ENCODE results near the gene MS4A6A.

MS4A6A gene

DNA sequence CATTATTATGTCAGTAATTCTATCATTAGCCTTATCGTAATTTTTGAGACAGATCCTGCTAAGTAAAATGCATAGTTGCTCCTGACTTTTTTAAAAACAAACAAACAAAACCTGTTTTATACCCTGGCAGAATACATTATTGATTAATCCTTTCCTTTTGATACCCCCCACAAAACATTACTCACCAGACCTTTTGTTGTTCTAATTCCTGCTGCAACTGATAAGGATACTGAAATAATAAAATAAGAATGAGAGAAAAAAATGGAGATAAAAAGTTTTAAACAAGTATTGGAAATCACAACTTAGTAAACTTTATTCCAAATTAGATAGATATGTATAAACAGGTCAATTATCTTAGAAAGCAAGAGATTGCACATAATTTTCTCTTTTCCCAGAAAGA lies 31.5 kb upstream of the MS4A6A start:
- TF ChIP-seq, protein P1, sequence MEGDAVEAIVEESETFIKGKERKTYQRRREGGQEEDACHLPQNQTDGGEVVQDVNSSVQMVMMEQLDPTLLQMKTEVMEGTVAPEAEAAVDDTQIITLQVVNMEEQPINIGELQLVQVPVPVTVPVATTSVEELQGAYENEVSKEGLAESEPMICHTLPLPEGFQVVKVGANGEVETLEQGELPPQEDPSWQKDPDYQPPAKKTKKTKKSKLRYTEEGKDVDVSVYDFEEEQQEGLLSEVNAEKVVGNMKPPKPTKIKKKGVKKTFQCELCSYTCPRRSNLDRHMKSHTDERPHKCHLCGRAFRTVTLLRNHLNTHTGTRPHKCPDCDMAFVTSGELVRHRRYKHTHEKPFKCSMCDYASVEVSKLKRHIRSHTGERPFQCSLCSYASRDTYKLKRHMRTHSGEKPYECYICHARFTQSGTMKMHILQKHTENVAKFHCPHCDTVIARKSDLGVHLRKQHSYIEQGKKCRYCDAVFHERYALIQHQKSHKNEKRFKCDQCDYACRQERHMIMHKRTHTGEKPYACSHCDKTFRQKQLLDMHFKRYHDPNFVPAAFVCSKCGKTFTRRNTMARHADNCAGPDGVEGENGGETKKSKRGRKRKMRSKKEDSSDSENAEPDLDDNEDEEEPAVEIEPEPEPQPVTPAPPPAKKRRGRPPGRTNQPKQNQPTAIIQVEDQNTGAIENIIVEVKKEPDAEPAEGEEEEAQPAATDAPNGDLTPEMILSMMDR (IDR thresholded peaks at IDR 0.05): no peak
- H3K27ac Mint-ChIP-seq: no peak overlapping the region
- no peaks in the 10 kb centered on the region for H3K9me3 Mint-ChIP-seq
- DNase-seq: no peak
- H3K36me3 Mint-ChIP-seq (ENCODE audit: low read depth): no peaks in the 10 kb centered on the region
- H3K4me1 Mint-ChIP-seq: no peaks in the 10 kb centered on the region
- no peak overlapping the region for H3K4me3 Mint-ChIP-seq
- peaks cover 3% of the 10 kb centered on the region for H3K27me3 Mint-ChIP-seq (ENCODE audit: low read depth, poor library complexity)

DNA sequence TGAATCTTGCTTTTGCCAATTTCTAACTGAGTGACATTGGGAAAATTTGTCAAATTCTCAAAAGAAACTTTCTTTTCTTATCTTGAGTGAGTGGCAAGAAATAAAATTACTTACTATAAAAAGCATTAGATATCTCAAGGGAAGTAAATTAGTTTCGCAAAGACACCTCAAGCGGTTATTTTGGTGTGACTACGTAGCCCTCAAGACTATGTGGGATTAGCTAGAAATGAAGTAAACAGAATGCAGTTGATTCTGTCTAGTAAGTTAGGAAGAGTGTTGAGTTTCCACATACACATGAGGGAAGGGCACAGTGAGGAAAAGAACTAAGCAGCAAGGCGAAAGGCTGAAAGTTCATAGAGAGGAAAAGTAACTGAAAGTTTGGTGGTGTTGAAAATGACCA lies 28.3 kb upstream of the MS4A6A start:
- DNase-seq: no peak
- Mint-ChIP-seq H3K27ac (no peak overlapping the region), H3K9me3 (no peaks in the 10 kb centered on the region), H3K4me3 (no peak overlapping the region), H3K27me3 (ENCODE audit: low read depth, poor library complexity) (peaks cover 2% of the 10 kb centered on the region), H3K36me3 (ENCODE audit: low read depth) (no peaks in the 10 kb centered on the region), H3K4me1 (no peaks in the 10 kb centered on the region)
- TF ChIP-seq, protein P1 (IDR thresholded peaks at IDR 0.05): no peak

DNA sequence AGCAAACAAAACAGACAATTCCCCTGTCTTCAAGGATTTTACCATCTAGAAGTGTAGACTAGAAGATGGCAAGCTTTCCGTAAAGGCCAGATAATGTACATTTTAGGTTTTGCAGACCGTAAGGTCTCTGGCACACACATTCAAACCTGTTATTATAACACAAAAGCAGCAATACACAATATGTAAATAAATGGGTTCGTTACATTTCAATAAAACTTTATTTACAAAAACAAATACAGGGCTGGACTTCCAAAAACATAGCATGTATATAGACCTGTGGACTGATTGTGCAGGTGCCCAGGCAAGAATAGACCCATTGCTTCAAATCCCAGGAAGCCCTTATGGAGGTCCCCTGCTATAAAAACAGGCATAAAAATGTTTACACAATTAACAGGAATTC lies 27.1 kb upstream of the MS4A6A start:
- no peaks in the 10 kb centered on the region for H3K4me1 Mint-ChIP-seq
- no peaks in the 10 kb centered on the region for H3K9me3 Mint-ChIP-seq
- H3K27ac Mint-ChIP-seq: no peak overlapping the region
- H3K27me3 Mint-ChIP-seq (ENCODE audit: low read depth, poor library complexity): peaks cover 2% of the 10 kb centered on the region
- no peak for DNase-seq
- TF ChIP-seq, protein P1 (IDR thresholded peaks at IDR 0.05): no peak
- no peak overlapping the region for H3K4me3 Mint-ChIP-seq
- no peaks in the 10 kb centered on the region for H3K36me3 Mint-ChIP-seq (ENCODE audit: low read depth)

DNA sequence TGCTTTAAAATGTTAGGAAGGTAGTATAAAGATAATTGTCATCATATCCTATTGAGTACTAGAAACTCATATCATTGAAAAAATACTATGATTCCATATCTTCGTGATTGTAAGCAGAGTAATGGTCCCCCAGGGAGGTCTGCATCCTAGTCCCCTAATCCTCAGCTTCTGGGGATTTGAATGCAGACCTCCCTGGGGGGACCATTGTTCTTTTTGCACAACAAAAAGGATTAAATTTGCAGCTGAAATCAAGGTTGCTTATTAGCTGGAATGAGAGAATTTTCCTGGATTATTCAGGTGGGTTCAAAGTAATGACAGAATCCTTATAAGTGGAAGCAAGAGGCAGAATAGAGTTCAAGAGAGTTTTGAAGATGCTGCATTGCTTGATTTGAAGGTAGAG lies 26.1 kb upstream of the MS4A6A start:
- Mint-ChIP-seq H3K27ac (no peak overlapping the region), H3K36me3 (ENCODE audit: low read depth) (no peaks in the 10 kb centered on the region), H3K9me3 (no peaks in the 10 kb centered on the region), H3K4me1 (no peaks in the 10 kb centered on the region), H3K4me3 (no peak overlapping the region), H3K27me3 (ENCODE audit: low read depth, poor library complexity) (peaks cover 2% of the 10 kb centered on the region)
- TF ChIP-seq, protein P1 (IDR thresholded peaks at IDR 0.05): no peak
- no peak for DNase-seq

DNA sequence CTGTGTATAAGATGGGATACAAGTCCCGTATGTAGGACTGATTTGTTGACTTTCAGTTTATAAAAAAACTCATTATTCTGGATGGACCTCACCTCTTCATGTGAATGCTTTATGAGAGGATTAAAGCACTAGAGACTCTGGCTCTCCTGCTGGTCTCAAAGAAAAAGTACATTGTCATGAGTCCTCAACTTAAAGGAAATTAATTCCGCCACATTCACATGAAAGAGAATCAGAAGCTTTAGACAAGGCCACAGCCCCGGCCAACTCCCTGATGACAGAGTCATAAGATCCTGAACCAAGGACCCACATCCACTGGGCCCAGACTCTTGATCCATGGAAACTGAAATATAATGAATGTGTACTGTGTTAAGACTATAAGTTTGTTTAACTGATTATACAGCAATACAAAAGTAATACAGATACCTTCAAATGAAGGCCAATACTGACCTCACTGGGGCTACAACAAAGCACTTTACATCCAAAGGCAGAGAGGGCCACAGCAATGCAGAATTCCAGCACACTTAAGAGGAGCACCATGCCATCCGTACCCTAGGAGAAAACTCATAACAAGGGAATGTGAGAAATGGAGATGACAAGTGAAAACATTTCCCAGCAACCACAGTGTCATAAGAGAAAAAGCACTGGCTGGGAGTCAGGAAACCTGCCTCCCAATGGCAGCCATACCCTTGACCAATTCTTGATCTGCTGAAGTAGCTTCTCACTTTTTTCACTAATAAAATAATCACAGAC lies 25.4 kb upstream of the MS4A6A start:
- Mint-ChIP-seq H3K9me3 (no peaks in the 10 kb centered on the region), H3K4me3 (no peak overlapping the region), H3K4me1 (no peaks in the 10 kb centered on the region), H3K27me3 (ENCODE audit: low read depth, poor library complexity) (peaks cover 2% of the 10 kb centered on the region), H3K27ac (no peak overlapping the region), H3K36me3 (ENCODE audit: low read depth) (no peaks in the 10 kb centered on the region)
- TF ChIP-seq, protein P1 (IDR thresholded peaks at IDR 0.05): no peak
- DNase-seq: no peak

DNA sequence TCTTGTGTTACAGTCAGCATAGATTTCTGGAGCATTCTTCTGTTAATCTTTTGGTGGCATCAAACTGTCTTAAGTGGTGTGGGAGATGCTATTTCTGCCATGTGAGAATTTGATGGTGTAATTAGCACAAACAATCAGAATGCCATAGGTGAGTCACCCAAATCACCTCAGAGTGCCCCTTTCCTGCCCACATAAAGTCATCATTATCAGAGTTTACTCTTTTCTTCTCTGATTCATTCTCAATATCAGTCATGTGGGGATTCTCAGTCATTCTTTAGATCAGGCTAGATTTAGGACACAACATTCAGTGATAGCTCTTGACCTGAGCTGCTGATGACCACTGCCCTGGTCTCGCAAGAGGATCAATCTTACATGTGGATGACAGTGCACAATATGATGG lies 23.7 kb upstream of the MS4A6A start:
- Mint-ChIP-seq H3K4me1 (no peaks in the 10 kb centered on the region), H3K27ac (no peak overlapping the region), H3K9me3 (peaks cover 8% of the 10 kb centered on the region), H3K27me3 (ENCODE audit: low read depth, poor library complexity) (peaks cover 2% of the 10 kb centered on the region), H3K4me3 (no peak overlapping the region), H3K36me3 (ENCODE audit: low read depth) (no peaks in the 10 kb centered on the region)
- DNase-seq: no peak
- TF ChIP-seq, protein P1 (IDR thresholded peaks at IDR 0.05): no peak

All from nephron progenitor cell (in vitro differentiated cells).